ENCODE data around the gene GMDS. TPM values are rescaled to one million over a fixed set of nuclear protein-coding genes. Genes with fewer than 3 reads are reported as not detected.

The GMDS gene
- total RNA-seq, 2 experiments from 2014 or later: 31.1 to 35.9 TPM

GRCh38 chr6:1726341-1726768 lies 519.0 kb downstream of the GMDS start:
- POLR2A ChIA-PET: no interaction called here

GRCh38 chr6:1724616-1725015 lies 520.8 kb downstream of the GMDS start:
- Mint-ChIP-seq H3K36me3 (ENCODE audit: low read depth) (no peaks in the 10 kb centered on the region), H3K27me3 (no peaks in the 10 kb centered on the region), H3K4me1 (no peaks in the 10 kb centered on the region), H3K27ac (no peak overlapping the region), H3K9me3 (no peaks in the 10 kb centered on the region), H3K4me3 (no peak overlapping the region)
- no peak for DNase-seq
- CTCF ChIA-PET: no interaction called here
- POLR2A ChIA-PET: no interaction called here

More at GRCh38 chr6:1726341-1726768, 519.0 kb downstream of the GMDS start:
- DNase-seq: no peak
- Mint-ChIP-seq H3K27me3 (no peaks in the 10 kb centered on the region), H3K4me1 (no peaks in the 10 kb centered on the region), H3K36me3 (ENCODE audit: low read depth) (no peaks in the 10 kb centered on the region), H3K4me3 (no peak overlapping the region), H3K27ac (no peak overlapping the region), H3K9me3 (peaks cover 6% of the 10 kb centered on the region)
- CTCF ChIA-PET: no interaction called here

GRCh38 chr6:1724124-1724523 lies 521.3 kb downstream of the GMDS start:
- H3K27me3 Mint-ChIP-seq: no peaks in the 10 kb centered on the region
- no peaks in the 10 kb centered on the region for H3K9me3 Mint-ChIP-seq
- ChIA-PET CTCF (no interaction called here), POLR2A (no interaction called here)
- no peak overlapping the region for H3K4me3 Mint-ChIP-seq
- no peaks in the 10 kb centered on the region for H3K4me1 Mint-ChIP-seq
- H3K27ac Mint-ChIP-seq: no peak overlapping the region
- no peaks in the 10 kb centered on the region for H3K36me3 Mint-ChIP-seq (ENCODE audit: low read depth)
- DNase-seq: no peak

DNA sequence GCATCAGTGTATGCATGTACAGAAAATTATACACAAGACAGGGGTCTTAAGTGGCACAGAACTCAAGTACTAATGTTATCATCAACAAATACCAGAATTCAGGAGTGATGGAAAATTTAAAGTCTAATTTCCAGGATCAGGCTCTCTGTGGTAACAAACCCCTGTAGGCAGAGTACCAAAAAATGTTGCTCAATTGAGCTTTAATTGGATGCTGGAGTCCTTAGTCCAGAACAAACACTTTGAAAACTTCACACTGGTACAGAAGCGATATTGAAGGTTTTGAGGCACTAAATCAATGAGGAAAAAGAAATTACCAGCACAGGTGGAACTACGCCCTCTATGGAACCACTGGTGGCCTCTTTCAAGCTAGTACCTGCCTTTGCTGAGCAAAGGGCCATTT lies 522.6 kb downstream of the GMDS start:
- POLR2A ChIA-PET: no interaction called here

GRCh38 chr6:1720620-1721322 lies 524.6 kb downstream of the GMDS start:
- no peaks in the 10 kb centered on the region for H3K4me1 Mint-ChIP-seq
- no peak overlapping the region for H3K4me3 Mint-ChIP-seq
- H3K27ac Mint-ChIP-seq: no peak overlapping the region
- ChIA-PET CTCF (no interaction called here), POLR2A (no interaction called here)
- no peak for DNase-seq
- H3K9me3 Mint-ChIP-seq: no peaks in the 10 kb centered on the region
- no peaks in the 10 kb centered on the region for H3K27me3 Mint-ChIP-seq
- H3K36me3 Mint-ChIP-seq (ENCODE audit: low read depth): no peaks in the 10 kb centered on the region

More for the DNA sequence above, 522.6 kb downstream of the GMDS start:
- no peaks in the 10 kb centered on the region for H3K9me3 Mint-ChIP-seq
- DNase-seq: no peak
- no peaks in the 10 kb centered on the region for H3K36me3 Mint-ChIP-seq (ENCODE audit: low read depth)
- H3K27me3 Mint-ChIP-seq: no peaks in the 10 kb centered on the region
- CTCF ChIA-PET: interaction anchor here (0.5 to 0.7 kb wide), 3 partner anchors 191 to 1133 kb away, joined by 4 to 6 read pairs (median 4); no protein-coding TSS in a partner anchor
- H3K27ac Mint-ChIP-seq: no peak overlapping the region
- no peak overlapping the region for H3K4me3 Mint-ChIP-seq
- no peaks in the 10 kb centered on the region for H3K4me1 Mint-ChIP-seq

GRCh38 chr6:1719922-1720321 lies 525.5 kb downstream of the GMDS start:
- no peak for DNase-seq
- no peaks in the 10 kb centered on the region for H3K4me1 Mint-ChIP-seq
- ChIA-PET CTCF (no interaction called here), POLR2A (no interaction called here)
- no peaks in the 10 kb centered on the region for H3K36me3 Mint-ChIP-seq (ENCODE audit: low read depth)
- H3K27me3 Mint-ChIP-seq: no peaks in the 10 kb centered on the region
- no peak overlapping the region for H3K27ac Mint-ChIP-seq
- H3K4me3 Mint-ChIP-seq: no peak overlapping the region
- no peaks in the 10 kb centered on the region for H3K9me3 Mint-ChIP-seq

- Mint-ChIP-seq H3K27ac (no peak overlapping the region), H3K36me3 (ENCODE audit: low read depth) (no peaks in the 10 kb centered on the region), H3K4me3 (no peak overlapping the region), H3K27me3 (no peaks in the 10 kb centered on the region), H3K9me3 (no peaks in the 10 kb centered on the region), H3K4me1 (no peaks in the 10 kb centered on the region)
- no peak for DNase-seq
- ChIA-PET CTCF (no interaction called here), POLR2A (no interaction called here)
These were observed 528.5 kb downstream of the GMDS start for GRCh38 chr6:1716868-1717267.

GRCh38 chr6:1716396-1716795 lies 529.0 kb downstream of the GMDS start:
- ChIA-PET POLR2A (no interaction called here), CTCF (no interaction called here)
- Mint-ChIP-seq H3K27ac (no peak overlapping the region), H3K4me1 (no peaks in the 10 kb centered on the region), H3K9me3 (no peaks in the 10 kb centered on the region), H3K36me3 (ENCODE audit: low read depth) (no peaks in the 10 kb centered on the region), H3K4me3 (no peak overlapping the region), H3K27me3 (no peaks in the 10 kb centered on the region)
- DNase-seq: no peak

- POLR2A ChIA-PET: no interaction called here
- Mint-ChIP-seq H3K36me3 (ENCODE audit: low read depth) (no peaks in the 10 kb centered on the region), H3K27ac (no peak overlapping the region), H3K9me3 (no peaks in the 10 kb centered on the region), H3K27me3 (no peaks in the 10 kb centered on the region), H3K4me3 (no peak overlapping the region), H3K4me1 (no peaks in the 10 kb centered on the region)
- CTCF ChIA-PET: no interaction called here
- DNase-seq: no peak
These were observed 530.1 kb downstream of the GMDS start for GRCh38 chr6:1715336-1715735.

GRCh38 chr6:1714654-1715053 lies 530.8 kb downstream of the GMDS start:
- Mint-ChIP-seq H3K9me3 (no peaks in the 10 kb centered on the region), H3K27me3 (no peaks in the 10 kb centered on the region), H3K27ac (no peak overlapping the region), H3K36me3 (ENCODE audit: low read depth) (no peaks in the 10 kb centered on the region), H3K4me3 (no peak overlapping the region), H3K4me1 (no peaks in the 10 kb centered on the region)
- no peak for DNase-seq
- ChIA-PET POLR2A (no interaction called here), CTCF (no interaction called here)

- H3K4me3 Mint-ChIP-seq: no peak overlapping the region
- H3K4me1 Mint-ChIP-seq: no peaks in the 10 kb centered on the region
- POLR2A ChIA-PET: no interaction called here
- H3K27me3 Mint-ChIP-seq: no peaks in the 10 kb centered on the region
- H3K27ac Mint-ChIP-seq: no peak overlapping the region
- CTCF ChIA-PET: no interaction called here
- H3K9me3 Mint-ChIP-seq: no peaks in the 10 kb centered on the region
- H3K36me3 Mint-ChIP-seq (ENCODE audit: low read depth): no peaks in the 10 kb centered on the region
- no peak for DNase-seq
These were observed 532.3 kb downstream of the GMDS start for GRCh38 chr6:1713016-1713600.

GRCh38 chr6:1712451-1712850 lies 533.0 kb downstream of the GMDS start:
- ChIA-PET POLR2A (no interaction called here), CTCF (no interaction called here)
- no peak for DNase-seq
- no peaks in the 10 kb centered on the region for H3K4me1 Mint-ChIP-seq
- H3K36me3 Mint-ChIP-seq (ENCODE audit: low read depth): no peaks in the 10 kb centered on the region
- no peak overlapping the region for H3K4me3 Mint-ChIP-seq
- no peaks in the 10 kb centered on the region for H3K27me3 Mint-ChIP-seq
- no peaks in the 10 kb centered on the region for H3K9me3 Mint-ChIP-seq
- H3K27ac Mint-ChIP-seq: no peak overlapping the region

DNA sequence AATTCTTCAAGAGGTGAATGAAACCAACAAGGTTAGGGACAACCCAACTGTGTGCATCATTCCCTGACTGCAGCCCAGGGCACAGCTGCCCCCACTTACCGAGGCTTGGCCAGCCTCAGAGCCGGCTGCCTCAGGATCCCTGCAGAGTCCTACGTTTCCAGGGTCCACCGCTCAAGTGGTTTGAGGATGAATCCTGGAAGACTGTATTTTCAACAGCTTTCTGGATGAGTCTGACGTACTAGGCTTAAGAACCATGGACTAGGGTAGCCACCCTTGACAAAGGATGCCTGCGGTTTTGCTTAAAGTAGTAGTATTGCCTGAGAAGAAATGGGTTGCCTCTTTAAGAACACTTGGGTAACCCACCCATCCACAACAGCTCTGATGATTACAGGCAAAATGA lies 534.3 kb downstream of the GMDS start:
- Mint-ChIP-seq H3K27ac (no peak overlapping the region), H3K4me1 (no peaks in the 10 kb centered on the region), H3K4me3 (no peak overlapping the region), H3K36me3 (ENCODE audit: low read depth) (no peaks in the 10 kb centered on the region), H3K27me3 (no peaks in the 10 kb centered on the region), H3K9me3 (no peaks in the 10 kb centered on the region)
- no peak for DNase-seq
- POLR2A ChIA-PET: no interaction called here
- CTCF ChIA-PET: interaction anchor here (1.1 kb wide), 1 partner anchor 10 kb away, joined by 4 read pairs; no protein-coding TSS in a partner anchor

DNA sequence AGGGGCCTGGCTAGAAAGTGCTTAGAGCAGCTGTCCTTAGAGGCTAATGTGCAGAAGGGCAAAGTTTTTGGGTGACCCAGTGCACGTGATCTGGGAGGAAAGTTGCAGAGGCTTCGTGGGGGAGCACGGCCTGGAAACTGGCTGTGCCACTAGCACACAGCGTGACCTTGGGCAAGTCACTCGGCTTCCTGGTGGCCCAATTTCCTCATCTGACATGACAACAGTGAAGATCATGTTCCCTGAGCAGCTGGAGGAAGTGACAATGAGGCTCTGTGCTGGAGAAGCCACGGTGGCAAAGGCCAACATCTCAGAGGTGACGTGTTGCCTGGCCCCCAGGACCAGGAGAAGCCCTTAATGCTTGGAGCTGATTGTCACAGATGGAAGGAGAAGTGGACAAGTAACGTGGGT lies 536.2 kb downstream of the GMDS start:
- H3K4me1 Mint-ChIP-seq: no peaks in the 10 kb centered on the region
- H3K4me3 Mint-ChIP-seq: no peak overlapping the region
- H3K36me3 Mint-ChIP-seq (ENCODE audit: low read depth): no peaks in the 10 kb centered on the region
- H3K9me3 Mint-ChIP-seq: no peaks in the 10 kb centered on the region
- ChIA-PET POLR2A (no interaction called here), CTCF (no interaction called here)
- no peaks in the 10 kb centered on the region for H3K27me3 Mint-ChIP-seq
- H3K27ac Mint-ChIP-seq: peak overlapping the region; percentile 21
- DNase-seq: no peak
